ENCODE data around the gene TFRC.
"Not testable (repeated sequence)": the region's sequence is repeated elsewhere in the genome, so short reads cannot be mapped to it uniquely, and the experiment has no call there.

Gene TFRC

DNA sequence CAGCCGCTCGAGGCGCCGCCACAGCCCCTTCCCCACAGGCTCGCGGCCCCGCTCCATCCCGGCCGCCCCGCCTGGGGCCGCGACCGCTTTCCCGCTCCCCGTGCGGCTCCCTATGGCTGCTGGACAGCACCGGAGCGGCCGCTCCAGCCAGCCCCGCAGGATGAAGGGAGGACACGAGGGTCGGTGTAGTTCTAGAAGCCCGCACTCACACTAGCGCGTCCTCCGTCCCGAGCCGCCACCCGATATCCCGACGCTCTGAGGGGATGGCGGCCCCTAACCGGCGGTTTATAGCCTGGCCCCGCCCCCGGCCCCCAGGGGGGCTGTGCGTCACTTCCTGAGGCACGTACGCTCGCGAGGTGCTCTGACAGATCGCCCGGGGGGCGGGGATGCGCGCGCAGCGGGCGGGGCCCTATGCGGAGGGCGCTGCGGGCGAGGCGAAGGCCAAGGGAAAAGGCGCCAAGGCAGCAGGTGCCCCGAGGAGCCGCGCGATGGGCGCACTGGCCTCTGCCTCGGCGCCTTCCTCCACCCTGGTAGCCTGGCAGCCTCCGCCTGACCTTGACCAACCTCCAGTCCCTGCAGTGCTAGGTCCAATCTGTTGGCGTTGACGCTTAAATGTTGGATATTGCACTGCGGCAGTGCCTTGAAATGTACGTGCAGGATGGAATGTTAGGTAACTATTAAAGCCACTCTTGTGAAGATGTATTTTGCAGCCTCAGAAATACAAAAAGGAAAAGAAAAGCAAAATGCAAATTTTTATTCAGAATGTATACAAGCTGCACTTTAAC is at the start of gene TFRC:
Gene TFRC, minus strand, starts transcription at position 257 of the 785 bp plus-strand sequence. CDS start 4,991 bp downstream, outside the sequence.
- peak; percentile 97 to 99 for DNase-seq

DNA sequence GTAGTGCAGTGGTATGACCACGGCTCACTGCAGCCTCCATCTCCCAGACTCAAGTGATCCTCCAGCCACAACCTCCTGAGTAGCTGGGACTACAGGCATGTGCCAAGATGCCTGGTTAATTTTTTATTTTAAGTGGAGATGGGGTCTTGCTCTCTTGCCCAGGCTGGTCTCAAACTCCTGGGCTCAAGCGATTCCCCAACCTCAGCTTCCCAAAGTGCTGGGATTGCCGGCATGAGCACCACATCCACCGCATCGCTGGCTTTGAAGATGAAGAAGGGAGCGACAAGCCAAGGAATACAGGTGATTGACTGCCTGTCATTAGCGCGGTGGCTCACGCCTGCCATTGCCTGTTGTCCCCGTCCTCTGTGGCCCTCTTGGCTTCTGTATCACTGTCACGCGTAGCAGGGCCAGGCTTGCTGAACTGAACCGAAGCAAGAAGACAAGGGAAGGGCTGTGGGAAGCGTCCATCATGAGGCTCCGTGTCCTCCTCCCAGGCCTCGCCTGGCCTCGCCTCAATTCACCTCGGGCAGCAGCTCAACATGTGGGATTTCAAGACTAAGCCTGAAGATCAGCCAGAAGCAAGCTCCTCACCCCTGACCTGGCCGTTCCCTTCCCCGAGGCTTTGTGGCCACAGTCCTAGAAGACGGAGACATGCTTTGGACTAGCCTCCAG is 46.4 kb upstream of the TFRC start:
- no peak for DNase-seq

DNA sequence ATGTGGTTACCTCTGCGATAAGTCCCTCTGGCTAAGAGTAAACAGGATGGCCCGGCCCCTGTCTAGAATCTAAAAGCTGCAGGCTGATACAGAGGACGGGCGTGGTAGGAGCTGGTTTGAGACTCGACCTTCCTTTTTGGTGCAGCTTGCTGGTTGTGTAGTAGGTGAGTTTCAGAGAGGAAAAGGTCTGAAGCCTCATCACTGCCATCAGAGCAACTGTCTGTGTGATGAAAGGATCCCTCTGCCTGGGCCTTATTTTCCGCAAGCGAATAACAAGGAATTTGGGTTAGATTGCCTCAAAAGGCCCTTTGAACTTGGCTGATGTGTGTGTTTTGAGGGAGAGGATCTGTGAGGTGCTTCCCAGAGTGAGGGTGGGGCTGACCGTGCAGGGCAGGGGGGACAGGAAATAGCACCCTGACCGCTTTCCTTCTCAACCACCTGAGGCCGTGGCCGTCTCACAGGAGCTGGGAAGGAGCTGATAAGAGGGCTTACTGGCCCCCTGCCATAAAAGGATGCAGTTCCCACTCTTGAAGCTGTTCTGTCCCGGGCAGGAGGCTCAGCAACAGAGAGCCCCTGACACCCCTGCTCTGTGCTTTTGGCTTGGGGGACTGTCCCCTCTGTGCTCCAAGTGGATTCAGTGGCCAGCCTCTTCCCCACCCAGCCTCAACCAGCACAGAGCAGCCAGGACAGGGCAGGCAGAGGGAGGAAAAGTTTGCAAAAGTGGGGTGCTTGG is 45.6 kb upstream of the TFRC start:
- no peak for DNase-seq

DNA sequence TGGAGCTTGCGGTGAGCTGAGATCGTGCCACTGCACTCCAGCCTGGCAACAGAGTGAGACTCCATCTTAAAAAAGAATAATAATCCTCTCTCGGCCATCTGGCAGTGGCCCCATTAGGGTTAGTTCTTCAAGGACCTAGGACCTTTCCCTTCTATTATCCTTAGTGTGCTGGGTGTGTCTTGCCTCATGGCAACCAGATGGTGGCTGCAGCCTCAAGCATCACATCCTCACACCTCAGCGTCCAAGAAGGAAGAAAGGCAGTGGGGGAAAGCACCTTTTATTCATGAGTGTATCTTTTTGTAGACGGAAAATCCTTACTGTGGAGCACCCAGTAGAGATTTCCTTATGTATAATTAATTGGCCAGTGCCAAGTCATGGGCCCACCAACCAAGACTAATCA is 42.7 kb upstream of the TFRC start:
- peak; percentile 56 to 82 for DNase-seq

DNA sequence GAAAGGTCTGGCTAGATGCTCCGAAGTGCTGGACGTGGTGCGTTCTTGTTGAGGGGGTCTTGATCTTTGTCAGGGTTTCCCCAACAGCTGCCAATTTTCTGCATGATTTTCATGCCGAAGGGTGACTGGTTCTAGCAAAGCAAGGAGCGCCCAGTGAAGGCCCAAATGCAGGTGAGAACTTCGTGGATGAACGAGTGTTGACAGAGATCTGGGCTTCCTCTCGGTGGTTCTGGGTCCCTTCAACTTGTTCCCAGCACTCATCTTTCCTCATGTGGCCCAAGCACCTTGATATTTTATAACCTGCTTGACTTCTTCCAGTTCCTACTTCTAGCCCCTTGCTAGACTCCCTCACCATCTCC is 40.8 kb upstream of the TFRC start:
- no peak for DNase-seq

DNA sequence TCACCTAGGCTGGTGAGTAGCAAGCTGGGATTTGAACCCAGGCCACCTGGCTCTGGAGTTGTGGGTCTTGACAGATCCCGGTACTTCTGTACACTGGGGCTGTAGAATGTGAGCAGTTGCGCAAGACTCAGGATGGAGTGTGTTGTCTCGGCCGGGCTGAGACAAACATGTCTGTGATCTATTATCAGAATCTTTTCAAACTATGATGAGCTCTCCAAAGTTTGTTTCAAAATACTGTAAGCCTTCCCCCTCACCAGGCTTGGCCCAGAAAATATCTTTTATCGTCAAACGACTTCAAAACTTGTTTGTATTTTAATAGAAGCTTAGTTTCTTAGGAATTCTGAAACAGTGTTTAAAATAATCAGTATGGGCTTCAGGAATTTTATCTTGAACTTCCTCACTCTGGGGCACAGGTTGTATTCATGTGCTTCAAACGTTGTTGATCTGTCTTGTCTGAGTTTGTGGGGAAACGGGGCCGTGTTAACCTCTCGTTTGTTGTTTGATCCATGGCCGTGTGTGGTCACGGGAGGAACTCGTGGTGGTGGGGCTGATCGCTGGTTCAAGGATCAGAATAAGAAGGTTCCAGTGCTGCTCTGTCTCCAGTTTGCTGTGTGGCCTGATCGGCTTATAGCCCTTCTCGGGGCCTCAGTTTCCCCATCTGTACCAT is 40.3 kb upstream of the TFRC start:
- no peak for DNase-seq

DNA sequence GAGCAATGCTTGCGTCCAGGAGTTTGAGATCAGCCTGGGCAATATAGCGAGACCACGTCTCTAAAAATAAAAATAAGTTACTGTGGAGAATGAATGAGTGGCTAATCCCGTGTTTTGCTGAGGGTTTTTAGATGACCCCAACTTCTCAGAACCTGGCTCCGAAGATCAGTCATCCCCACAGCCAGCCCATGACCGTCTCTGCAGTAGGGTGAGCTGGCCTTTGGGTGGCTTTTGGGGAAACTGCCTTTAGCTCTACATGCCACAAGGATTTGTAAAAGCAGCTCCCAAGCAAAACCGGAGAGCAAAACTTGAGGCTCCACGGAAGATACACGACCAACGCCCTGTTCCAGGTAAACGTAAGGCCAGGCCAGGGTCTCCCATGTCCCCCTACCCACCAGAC is 39.2 kb upstream of the TFRC start:
- DNase-seq = no peak

DNA sequence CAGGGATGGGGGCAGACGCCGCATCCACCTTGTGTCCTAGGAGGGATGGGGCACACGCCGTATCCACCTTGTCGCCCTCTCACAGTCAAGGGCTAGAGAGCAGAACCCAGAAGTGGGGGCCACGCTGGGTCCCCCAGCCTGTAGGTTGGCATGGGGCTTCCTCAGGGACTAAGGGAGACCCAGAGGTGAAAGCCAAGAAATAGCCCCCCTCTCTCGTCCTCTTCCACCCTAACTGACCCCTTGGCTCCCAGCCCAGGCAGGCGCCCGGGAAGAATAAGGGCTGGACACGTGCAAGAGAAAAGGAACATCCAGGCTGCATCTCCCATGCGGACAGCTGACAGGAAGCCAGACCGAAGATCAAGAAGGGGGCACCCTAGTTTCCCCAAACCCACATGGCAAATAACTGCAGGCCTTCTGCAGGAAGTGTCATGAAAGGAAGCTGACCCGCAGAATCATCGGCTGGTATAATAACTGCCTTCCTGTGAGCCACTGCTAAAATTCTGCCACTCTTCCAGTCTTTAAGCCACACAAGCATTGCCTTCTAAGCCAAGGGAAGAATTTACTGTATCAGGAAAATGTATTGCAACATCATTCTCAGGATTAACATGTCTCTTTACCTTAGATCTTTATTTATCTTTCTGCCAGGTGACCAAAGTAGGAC is 38.5 kb upstream of the TFRC start:
- no peak for DNase-seq

DNA sequence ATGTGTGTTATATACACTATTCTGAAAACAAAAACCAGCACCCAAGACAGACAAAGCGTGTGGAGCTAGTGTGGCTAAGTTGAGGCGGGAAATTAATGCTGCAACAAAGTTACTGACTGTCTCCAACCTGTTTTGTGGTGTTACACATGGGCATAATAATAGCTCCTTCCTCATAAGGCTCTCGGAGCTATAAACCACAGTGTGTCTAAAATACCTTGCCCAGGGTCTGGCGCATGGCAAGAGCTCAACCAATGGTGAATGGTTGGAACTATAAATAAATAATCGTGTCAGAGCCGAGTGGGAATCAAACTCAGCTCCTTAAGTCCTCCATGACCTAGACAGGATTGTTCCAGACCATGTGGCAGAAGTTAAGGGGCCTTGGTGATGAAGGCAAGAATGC is 35.9 kb upstream of the TFRC start:
- DNase-seq = no peak

DNA sequence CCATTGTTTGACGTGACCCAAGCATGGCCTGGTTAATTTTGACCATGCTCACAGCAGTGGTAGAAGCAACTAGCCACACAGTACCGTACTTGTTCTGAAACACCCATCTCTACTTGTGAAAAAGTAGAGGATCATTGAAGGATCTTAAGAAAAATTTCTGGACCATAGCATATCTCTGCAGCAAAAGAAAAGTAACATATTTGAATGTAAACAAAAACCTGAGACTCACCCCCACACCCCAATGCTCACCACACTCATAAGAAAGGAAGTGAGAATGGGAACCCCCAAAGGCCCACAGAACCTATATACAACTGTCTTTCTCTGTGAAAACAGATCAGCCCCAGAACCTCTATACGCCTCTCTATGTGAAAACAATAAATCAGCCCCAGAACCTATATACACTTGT is 33.8 kb upstream of the TFRC start:
- DNase-seq = no peak

DNA sequence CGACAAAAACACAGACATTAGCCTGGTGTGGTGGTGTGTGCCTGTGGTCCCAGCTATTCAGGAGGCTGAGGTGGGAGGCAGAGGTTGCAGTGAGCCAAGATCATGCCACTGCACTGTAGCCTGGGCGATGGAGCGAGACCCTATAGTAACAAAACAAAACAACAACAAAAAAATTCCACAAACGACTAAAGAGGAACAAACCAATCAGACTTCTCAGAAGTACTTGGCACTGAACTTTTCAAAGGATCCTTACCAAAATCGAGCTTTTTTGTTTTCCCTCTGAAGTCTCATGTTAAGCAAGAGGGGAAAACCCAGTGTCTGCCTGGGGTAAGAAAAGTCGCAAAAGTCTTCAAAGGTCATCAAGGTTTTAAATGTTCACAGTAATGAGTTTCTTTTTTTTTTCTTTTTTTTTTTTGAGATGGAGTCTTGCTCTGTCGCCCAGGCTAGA is 30.1 kb upstream of the TFRC start:
- no peak for DNase-seq

DNA sequence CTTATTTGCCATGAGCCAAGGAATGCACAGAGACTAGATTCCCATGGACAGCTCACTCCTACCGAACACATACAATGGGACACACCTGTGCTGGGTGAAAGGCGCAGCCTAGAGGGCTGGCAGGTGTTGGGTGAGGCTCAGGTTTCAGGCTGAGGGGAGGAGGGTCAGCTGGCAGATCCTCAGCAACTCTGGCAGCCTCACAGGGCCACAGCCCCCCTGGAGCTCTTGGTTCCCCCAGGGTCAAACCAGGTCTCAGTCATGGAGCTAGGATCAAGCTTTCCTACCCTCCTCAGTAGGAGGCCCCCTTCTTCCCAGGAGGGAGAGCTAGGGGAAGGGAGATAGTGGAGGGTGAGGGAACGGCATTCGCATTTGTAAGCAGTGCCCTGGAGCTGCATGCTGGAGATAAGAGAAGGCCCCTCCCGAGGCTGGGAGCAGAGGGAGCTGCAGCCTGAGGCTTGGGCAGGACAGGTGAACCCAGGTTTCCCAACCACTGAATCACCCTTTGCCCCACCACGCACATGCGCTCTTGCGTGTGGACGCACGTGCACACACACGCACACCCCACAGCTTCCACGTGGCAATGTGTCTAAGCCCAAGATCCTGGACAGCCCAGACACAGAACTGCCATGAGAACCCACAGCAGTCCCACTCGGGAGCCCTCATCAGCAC is 26.3 kb upstream of the TFRC start:
- no peak for DNase-seq

DNA sequence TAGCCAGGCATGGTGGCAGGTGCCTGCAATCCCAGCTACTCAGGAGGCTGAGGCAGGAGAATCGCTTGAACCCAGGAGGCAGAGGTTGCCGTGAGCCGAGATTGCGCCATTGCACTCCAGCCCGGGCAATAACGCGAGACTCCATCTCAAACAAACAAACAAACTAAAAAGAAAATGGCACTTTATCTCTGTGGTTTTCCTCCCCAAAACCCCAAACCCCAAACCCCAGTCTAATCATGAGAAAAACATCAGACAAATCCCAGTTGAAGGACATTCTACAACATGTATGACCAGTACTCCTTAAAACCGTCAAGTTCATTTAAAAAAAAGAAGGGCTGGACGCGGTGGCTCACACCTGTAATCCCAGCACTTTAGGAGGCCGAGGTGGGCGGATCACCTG is 22.8 kb upstream of the TFRC start:
- not testable (repeated sequence) for DNase-seq

DNA sequence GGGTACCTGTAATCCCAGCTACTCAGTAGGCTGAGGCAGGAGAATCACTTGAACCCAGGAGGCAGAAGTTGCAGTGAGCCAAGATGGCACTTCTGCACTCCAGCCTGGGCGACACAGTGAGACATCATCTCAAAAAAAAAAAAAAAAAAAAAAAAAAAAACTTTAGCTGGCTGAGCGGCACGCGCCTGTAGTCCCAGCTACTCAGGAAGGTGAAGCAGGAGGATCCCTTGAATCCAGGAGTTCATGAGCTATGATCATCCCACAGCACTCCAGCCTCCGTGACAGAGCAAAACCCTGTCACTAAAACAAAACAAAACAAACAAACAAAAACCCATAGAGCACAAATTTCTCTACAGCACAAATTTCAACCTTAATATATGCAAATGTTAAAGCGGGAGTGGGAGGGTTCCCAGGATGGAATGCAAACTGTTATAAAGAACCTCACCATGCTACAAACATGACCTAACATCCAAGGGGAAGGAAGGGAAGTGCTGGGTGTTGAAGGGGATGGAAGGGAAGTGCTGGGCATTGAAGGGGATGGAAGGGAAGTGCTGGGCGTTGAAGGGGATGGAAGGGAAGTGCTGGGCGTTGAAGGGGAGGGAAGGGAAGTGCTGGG is 16.6 kb upstream of the TFRC start:
- not testable (repeated sequence) for DNase-seq

DNA sequence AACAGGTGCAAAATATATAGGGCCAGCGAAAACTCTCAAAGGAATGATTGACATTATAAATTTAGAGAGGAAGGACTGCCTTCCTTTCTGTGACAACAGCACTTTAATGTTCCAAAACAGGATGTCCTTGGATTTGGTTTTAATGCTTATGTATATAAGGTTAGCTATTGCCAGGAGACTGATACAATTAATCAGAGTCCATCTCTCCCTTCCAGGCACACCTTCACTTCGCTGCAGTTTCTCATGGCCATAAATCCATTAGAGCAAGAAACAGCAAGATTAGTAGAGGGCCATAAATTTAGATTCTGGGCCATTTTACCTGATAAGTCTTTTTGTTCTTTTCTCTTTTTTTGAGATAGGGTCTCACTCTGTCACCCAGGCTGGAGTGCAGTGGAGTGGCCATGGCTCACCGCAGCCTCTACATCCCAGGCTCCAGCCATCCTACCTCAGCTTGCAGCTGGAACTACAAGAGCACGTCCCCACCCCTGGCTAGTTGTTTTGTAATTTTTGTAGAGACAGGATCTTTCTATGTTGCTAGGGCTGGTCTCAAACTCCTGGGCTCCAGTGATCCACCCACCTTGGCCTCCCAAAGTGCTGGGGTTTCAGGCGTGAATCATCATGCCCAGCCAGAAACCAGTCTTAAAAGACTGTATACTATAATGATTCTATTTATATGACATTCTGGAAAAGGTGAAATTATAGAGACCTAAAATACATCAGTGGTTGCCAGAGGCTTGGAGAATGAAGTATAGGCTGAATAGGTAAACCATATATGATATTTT is 15.7 kb upstream of the TFRC start:
- DNase-seq = no peak

DNA sequence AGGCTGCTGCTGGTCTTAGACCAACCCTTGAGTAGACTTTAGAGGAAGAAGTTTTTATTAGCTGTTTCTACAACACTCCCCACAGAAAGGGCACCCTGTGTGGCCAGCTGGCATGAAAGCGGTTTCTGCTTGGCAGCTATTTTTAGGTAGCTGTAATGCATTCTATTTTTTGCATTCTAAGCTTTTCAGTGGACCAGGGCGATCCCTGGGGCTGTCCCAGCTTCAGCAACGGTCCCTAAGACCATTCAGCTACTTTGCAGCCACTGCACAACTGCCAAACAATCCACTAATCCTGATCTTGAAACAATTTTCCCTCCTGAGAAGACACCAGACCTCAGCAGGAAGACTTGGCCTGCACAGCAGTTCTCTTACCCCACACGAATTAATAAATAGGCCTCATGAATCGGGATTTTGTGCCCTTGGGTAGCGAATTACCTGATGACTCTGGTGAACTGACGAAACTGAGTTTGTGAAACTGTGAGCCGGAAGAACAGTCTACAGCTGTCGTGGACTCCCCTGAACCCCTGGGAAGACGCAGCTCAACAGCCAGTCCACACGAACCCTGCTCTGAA is 14.6 kb upstream of the TFRC start:
- DNase-seq = no peak

DNA sequence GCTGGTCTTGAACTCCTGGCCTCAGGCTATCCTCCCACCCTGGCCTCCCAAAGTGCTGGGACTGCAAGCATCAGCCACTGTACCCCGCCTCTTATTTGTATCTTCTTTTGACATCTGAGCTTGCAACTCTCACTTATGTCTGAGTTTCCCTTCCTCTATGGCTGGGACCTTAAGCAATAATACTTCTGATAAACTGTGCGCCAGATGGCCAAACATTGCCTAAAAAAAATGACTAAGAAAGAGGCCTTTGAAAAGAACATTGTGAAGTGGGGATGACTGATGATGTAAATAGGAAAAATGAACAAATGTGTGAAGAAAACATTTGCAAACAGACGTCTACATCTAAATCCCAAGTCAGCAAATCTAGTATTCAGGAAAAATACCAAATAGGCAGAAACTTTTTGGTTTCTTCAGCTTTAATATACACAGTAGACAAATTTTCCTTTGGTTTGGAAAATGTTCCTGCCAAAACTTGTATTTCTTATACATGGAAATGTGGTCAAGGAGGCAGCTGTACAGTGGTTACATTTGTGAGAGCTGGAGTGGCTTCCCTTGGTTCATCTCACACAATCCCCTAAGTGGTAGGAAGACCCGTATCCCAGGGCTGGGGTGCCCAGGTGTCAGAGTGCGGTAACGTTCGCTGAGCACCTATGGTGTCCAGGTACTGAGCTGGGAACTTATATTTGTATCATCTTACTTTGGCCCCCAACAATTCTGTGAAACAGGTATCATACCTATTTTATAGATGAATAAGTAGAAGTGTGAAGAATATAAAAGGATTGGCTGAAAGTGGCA is 11.6 kb upstream of the TFRC start:
- peak in 1 of 2 experiments; percentile 57 for DNase-seq

DNA sequence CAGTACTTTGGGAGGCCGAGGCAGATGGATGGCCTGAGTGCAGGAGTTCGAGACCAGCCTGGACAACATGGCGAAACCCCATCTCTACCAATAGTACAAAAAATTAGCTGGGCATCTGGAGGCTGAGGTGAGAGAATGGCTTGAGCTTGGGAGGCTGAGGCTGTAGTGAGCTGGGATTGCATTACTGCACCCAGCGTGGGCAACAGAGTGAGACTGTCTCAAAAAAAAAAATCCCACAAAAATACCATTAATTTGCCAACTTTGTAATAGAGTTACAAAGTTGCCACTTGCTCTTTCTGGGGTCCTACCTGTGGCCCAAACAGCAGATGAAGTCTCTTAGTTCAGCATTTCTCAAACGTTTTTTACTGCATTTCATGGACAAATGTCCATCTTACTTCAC is 6.0 kb upstream of the TFRC start:
- DNase-seq = no peak

DNA sequence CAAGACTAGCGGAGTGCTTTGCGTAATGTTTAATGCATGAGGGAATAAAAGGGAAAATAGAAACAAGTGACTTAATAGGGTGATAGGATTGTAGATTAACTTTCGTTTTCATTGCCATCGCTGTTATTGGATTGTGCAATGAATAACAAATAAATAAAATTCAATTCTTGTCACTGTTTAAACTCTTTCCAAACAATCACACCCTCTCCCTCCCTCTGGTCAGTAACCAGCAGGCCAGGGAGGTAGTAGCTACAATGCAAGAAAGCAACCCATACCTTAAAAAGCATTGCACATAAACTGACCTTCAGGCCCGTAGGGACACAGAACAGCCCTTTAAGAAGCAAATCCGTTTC is 705 bp upstream of the TFRC start:
- DNase-seq = peak in 1 of 2 experiments; percentile 34
